Kidney tubule cell (primary cell): ENCODE measurements around the gene OLIG1.

ENCODE experiments used
- DNase-seq: peaks from one replicate; pipeline ENCODE4 v3.0.0-alpha.2; 2018; ENCODE audit warnings: low spot score

The OLIG1 gene

DNA sequence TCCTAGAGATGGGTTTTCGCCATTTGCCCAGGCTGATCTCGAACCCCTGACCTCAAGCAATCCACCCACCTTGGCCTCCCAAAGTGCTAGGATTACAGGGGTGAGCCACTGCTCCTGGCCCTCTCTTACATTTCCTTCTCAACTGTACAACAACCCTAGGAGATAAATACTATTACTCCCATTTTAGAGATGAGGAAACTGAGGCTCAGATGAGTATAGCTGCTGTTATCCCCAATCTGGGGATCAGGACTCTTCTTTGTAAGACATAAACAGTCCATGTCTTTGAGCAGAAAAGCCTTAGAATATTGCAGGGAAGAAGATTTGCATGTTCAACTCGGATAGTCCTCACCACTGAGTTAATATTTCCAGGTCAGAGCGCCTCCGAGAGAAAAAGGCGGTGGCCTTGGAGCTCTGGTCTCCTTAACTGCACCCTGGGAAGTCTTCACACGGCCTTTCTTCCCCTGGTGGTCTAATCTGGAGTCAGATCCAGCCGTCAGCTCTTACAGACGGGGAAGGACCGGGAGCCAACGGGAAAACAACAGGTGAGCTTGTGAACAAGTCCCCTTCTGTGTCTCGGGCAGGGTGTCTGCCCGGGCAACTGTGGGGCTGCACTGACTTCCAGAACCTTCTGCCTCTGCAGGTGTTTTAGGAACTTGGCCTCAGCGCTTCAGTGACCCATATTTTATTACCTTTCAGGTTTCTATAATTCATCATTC is 5.9 kb upstream of the OLIG1 start:
- DNase-seq, result no peak

DNA sequence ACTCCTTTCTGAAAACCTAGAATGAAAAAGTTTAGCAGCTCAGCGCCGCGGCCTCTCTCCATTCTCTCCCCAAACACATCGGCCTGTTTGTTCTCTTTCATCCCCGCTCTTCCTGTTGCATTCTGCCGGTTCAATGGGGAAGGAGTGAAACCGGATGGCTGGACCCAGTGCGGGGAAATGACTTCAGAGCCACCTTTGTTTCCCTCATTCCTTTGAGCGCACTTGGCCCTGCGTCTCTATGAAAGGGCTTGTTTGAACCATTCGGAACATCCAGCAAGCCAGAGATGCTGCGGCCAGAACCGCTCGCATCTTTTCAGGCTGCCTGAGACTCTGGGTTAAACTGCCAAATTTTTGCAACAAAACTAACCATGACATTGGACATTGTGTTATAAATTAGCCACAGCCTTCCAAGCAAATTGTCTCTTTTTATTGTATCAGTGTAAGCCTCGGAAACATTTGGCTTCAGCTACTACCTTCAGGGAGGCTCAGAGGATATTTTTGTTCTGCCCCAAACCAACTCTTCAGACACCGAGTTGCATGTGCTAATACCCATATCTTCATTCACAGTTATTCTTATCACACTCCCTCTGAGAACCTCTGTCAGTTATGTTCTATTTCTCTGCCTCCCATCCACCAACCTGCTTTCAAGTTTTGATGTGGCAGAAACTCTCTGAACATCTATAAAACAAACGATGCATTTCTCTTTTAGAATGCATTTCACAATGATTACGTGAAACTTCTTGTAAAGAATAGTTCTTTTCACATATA is 5.1 kb upstream of the OLIG1 start:
- DNase-seq, result no peak

DNA sequence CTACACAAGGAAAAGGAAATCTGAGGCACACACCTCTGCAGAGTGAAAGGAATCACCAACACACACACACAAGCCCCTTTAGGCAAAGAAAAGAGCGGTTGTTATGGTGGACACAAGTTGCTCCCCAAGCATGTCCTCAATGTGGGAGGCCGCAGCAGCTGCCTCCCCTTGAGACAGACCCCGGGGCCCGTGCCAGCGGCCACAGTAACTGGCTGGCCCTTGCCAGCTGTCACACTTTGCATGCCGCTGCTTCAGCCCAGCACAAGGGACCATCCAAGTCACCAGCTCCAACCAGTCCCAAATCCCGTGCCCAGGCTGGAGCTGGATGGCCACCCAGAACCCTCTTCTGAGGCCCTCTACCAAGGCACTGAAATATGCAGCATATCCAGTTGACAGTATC is 2.9 kb upstream of the OLIG1 start:
- no peak for DNase-seq

DNA sequence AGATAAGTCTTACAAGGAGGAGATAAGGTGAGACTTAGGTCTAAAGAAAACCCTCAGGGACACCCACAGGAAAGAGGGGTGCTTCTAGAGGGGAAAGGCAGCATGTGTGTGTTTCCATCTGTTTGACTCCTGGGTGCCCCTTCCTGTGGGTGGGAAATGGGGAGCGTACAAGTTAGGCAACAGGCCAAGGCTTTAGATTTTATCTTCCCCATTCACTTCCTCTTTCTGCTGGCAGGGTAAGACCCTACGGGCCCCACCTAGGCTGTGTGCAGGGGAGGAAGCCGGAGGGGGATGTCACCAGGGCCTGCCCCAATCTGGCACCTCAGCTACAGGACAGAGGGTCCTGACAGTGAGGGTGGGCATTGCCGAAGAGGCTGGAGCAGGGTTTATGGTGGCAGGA is 2.5 kb upstream of the OLIG1 start:
- DNase-seq, result no peak

DNA sequence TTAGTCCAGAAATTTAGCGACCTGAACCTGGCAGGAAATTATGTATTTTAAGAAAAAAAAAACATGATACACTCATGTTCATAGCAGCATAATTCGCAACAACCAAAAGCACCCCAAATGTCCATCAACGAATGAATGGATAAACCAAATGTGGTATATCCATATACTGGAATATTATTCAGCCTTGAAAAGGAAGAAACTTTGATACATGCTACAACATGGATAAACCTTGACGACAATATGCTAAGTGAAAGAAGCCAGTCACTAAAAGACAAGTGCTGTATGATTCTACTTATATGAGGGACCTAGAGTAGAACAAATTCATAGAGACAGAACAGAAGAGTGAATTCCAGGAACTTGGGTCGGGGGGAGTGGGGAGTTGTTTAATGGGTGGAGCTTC is 698 bp upstream of the OLIG1 start:
- no peak for DNase-seq

DNA sequence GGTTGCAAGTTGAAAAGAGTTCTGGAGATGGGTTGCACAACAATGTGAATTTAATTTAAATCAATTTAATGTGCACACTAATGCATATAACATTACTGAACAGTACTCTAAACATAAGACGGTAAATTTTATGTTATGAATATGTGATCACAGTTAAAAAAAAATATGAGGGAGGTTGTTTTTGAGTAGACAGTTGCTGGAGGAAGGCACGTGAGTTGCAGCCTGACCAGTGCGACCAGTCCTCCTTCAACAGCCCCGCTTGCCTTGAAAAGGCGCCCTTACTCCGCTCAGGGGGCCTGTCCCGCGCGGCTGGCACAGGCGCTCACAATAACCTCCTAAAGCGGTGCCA is 322 bp upstream of the OLIG1 start:
- no peak for DNase-seq

DNA sequence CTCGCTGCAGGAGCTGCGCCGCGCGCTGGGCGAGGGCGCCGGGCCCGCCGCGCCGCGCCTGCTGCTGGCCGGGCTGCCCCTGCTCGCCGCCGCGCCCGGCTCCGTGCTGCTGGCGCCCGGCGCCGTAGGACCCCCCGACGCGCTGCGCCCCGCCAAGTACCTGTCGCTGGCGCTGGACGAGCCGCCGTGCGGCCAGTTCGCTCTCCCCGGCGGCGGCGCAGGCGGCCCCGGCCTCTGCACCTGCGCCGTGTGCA is 730 bp downstream of the OLIG1 start:
- no peak for DNase-seq

DNA sequence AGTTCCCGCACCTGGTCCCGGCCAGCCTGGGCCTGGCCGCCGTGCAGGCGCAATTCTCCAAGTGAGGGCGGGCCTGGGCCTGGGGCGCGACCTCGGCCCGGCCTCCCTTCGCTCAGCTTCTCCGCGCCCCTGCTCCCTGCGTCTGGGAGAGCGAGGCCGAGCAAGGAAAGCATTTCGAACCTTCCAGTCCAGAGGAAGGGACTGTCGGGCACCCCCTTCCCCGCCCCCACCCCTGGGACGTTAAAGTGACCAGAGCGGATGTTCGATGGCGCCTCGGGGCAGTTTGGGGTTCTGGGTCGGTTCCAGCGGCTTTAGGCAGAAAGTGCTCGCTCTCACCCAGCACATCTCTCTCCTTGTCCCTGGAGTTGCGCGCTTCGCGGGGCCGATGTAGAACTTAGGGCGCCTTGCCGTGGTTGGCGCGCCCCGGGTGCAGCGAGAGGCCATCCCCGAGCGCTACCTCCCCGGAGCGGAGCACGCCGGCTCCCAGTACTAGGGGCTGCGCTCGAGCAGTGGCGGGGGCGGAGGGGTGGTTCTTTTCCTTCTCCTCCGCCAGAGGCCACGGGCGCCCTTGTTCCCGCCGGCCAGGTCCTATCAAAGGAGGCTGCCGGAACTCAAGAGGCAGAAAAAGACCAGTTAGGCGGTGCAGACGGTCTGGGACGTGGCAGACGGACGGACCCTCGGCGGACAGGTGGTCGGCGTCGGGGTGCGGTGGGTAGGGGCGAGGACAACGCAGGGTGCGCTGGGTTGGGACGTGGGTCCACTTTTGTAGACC is 1.2 kb downstream of the OLIG1 start:
- DNase-seq, result peak; percentile 13

DNA sequence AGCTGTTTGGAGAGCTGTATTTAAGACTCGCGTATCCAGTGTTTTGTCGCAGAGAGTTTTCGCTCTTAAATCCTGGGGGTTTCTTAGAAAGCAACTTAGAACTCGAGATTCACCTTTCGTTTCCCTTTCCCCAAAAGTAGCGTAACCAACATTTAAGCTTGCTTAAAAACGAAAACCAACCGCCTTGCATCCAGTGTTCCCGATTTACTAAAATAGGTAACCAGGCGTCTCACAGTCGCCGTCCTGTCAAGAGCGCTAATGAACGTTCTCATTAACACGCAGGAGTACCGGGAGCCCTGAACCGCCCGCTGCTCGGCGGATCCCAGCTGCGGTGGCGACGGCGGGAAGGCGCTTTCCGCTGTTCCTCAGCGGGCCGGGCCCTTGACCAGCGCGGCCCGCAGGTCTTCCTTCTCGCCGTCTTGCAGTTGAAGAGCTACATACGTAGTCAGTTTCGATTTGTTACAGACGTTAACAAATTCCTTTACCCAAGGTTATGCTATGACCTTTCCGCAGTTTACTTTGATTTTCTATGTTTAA is 1.9 kb downstream of the OLIG1 start:
- peak; percentile 19 for DNase-seq

DNA sequence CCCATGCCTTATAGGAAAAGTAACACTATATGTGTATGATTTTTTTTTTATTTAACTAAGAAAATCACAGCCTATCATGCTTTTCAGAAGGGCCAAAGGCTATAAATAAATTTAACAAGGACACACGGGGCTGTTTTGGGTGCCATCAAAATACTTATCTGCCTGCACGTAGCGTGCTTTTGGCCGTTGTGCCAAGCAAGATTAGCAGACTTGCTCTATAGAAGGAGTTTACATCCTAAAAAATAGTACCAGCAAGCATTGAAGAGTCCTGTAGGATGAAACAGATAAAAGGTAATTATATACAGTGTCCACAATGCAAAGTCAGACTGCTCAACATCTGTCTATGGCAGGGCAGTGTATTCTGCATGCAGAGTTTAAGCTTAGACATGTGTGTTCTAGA is 3.7 kb downstream of the OLIG1 start:
- no peak for DNase-seq

DNA sequence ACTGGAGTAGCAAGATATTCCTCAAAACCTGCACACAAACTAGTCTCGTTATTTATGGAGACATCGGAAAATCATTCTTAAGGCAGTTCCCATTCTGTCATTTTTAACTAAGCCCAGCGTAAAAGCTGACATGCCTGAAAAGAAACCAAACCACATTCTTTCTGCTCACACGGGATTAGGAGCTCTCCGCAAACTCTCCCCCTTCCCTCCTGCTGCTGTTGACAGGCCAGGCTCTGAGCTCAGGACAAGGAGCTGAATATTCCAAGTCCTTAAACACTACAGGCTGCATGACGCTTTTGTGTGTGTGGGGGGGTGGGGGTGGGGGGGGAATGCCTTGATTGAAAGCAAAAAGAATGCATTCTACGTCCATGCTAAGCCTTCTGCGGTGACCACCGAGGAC is 5.2 kb downstream of the OLIG1 start:
- DNase-seq, result no peak

DNA sequence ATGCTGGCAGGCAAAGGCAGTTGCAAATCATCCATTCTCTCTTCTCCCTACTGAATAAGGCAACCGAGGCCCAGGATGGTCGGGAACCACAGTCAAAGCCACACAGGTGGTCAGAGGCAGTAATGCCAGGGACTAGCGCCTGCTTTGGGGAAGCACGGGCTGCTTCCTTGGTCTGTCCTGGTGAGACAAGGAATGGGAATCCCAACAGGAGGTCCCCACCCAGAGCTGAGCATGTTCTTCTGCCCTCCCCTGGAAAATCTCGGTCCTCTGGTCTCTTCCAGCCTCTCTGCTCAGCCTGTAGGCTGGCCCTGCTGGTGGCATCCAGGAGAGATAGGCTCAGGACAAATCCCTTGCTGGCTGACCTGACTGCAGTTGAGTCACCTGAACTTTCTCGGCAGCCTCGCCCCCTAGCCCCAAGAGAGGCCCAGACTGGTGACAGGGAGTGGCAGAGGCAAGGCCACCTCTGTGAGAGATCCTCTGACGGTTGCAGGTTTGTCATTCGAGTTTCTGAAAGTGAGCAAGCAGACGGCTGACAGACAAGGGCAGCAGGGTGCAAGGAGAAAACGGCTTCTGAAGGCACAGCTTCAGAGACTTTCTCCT is 5.8 kb downstream of the OLIG1 start:
- peak; percentile 57 for DNase-seq

DNA sequence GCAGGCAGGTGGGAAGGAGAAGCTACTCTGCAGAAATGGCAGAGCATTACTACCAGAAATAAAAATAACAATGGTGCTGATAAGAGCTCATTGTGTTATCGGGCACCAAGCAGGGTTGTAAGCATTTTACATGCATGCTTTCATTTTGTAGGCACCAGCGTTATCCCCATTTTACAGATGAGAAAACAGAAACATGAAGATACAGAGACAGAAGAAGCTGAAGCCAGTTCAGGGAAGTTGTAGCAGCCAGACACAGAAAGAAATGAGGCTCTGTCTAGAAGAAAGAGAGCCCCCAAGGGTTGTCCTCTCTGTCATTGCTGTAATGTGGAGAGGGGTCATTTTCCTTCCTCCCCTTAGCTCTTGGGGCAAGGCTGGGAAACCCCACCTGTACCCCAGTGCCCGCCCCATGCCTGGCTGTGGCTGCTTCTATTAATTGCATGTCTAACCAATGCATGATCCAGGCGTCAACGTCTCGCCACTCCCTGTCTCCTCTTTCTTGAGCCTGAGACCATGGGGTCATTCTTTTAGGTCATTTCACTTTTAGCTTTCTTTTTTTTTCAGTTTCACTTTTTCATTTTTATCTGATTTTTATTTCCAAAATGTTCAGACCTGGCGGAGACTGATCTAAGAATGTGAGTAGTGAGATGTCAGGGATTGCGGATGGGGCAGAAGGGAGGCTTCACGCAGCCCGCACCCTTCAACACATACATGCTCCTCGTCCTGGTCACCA is 6.8 kb downstream of the OLIG1 start:
- DNase-seq, result no peak

DNA sequence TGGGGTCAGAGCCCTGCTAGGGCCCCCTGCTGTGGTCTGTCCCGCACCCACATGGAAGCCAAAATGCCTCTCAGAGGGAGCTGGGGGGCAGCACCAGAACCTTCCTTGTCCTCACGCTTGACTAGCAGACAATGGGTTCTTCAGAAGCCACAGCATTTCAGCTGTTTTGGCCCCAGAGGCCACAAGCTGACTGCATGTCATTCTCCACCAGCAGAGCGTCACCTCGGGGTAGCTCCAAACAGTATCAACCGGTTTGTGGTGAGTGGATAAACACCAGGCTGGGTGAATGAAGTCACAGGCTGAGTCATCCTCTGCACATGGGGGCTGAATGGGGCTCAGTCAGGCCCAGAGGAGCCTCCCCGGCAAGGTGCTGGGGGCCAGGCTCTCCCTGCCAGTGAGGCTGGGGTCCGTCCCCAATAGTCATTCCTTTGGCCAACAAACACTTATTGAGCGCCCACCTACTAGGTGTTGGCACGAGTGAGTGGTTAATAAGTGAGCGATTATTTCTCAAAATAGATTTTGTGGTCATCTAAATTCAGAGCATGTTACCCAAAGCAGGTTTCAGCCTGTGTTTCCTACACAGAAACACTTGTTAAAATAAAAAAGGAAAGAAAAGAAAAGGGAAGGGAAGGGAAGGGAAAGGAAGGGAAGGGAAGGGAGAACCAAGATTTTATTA is 9.1 kb downstream of the OLIG1 start:
- peak; percentile 97 for DNase-seq

DNA sequence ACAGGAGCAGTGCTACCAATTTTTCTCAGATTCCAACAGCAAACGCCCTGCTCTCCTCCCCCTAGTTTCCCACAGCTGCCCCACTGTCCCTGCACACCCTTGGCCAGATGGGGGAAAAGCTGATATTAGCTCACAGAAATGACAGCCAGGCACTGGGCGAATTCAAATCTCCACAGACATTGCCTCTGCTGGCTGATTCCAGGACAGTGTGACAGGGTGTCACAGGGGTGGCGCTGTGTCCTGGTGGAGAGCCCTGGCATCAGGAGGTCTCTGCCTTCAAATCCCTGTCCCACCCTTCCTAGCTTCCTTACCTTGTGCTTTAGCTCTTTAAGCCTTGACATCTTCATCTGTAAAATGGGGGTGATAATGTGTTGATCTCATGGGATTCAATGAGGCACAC is 10.4 kb downstream of the OLIG1 start:
- no peak for DNase-seq

DNA sequence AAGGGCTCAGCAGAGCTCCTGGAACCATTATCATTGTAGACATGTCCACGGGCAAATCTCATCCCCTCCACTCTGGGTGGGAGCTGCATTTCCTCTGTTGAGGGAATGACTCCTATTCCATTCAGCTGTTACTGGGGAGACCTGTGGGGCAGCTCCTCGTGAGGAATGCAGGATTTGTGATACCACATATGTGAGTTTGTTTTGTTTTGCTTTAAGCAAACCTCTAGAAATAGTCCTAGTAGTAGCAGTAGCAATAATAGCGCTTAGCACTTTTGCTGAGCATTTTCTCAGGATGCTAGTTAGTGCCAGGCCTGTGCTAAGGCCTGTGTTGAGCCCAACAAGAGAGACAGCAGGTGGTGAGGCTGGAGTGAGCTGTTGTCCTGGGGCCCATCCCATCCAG is 10.8 kb downstream of the OLIG1 start:
- no peak for DNase-seq

DNA sequence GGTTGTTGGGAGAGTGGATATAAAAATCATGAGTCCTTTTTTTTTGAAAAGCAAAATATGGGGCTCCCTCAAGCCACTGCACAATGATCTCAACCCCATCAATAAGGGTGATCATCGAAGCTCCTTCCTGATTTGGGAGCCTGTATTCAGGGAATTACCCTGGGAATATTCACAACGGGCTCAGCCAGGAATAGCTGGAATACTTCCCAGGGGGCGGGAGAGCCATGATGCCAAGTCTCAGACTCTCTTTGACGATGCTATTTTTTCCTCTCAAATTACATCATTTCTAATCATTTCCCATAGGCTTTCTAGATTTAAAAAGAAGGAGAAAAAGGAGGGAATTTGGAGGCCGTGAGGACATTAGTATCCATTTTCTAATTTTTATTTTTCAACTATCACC is 18.4 kb downstream of the OLIG1 start:
- DNase-seq, result no peak

DNA sequence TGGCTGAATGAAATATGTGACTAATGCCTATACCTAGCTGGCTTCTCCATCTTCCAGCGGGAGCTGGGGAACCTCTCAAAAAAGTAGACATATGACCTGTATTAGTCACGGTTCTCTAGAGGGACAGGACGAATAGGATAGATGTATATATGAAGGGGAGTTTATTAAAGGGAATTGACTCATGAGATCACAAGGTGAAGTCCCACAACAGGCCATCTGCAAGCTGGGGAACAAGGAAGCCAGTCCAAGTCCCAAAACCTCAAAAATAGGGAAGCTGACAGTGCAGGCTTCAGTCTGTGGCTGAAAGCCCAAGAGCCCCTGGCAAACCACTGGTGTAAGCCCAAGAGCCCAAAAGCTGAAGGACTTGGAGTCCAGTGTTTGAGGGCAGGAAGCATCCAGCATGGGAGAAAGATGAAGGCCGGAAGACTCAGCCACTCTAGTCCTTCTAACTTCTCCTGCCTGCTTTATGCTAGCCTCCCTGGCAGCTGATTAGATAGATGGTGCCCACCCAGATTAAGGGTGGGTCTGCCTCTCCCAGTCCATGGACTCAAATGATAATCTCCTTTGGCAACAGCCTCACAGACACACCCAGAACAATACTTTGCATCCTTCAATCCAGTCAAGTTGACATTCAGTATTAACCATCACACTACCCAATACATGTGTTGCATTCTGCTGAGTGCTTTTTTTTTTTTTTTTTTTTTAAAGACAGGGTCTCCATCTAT is 19.6 kb downstream of the OLIG1 start:
- DNase-seq, result no peak

DNA sequence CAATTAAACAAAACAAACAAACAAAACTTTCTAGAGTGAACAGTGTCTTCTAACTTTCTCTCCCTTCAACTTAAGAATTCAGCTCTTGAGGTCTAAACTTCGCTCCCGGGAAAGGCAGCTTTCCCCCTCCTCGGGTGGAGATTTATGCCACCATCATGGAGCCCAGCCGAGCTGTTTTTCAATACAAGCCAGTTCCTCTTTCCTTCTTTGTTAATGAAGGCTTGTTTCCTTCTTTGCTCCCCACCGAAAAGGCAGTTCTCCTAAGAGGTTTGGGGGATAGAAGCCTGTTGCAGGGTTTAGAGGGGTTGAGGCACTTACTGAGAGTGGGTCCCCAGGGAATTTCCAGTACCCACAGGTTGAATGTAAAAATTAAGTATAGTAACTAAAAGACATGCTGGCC is 26.5 kb downstream of the OLIG1 start:
- no peak for DNase-seq

DNA sequence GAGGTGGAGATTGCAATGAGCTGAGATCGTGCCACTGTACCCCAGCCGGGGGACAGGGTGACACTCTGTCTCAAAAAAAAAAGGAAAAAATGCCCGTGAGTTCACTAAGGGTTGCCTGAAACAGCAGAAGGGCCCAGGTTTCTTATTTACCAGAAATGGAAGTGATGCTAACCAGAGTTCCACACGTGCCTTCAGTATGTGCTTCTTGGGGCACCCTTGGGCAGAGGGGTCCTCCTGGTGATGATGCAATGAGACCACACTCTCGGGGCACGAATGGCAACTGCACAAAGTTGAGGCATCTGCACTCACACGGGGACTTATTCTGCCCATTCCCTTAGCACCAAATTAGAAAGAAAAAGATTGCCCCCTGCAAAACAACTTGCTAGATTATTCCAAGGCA is 29.2 kb downstream of the OLIG1 start:
- no peak for DNase-seq
